GM23338 (cell line): ENCODE results near the gene SNX32. TPM values are rescaled to one million over a fixed set of nuclear protein-coding genes. Genes with fewer than 3 reads are reported as not detected.

Experiments
- ATAC-seq: fragments of 200-7000 bp; cut with Tn5 transposase; 3 replicates; pipeline ENCODE4 v1.9.1; 2020
- DNase-seq: peaks from one replicate; pipeline ENCODE4 v3.0.0-alpha.2; 2015; ENCODE audit warnings: low spot score
- H2AFZ ChIP-seq: fragments of 200-600 bp; sonication (generic); 2 replicates; pipeline ENCODE4 v1.8.0; 2016; ENCODE audit warnings: antibody characterized with exemption, mild to moderate bottlenecking, moderate library complexity
- H3F3A ChIP-seq: fragments of 200-600 bp; sonication (generic); replicated peaks from 2 replicates; pipeline ENCODE4 v1.8.0; 2017; ENCODE audit warnings: antibody characterized with exemption, mixed run types, low read depth
- H3K27ac ChIP-seq: fragments of 200-600 bp; sonication (generic); 2 replicates; pipeline ENCODE4 v1.6.1; 2016; ENCODE audit warnings: low read depth
- H3K27me3 ChIP-seq: fragments of 200-600 bp; sonication (generic); 2 replicates; pipeline ENCODE4 v1.8.0; 2016; ENCODE audit warnings: mild to moderate bottlenecking, mixed run types, moderate library complexity; ENCODE audit not compliant: insufficient read depth
- H3K36me3 ChIP-seq: fragments of 200-600 bp; sonication (generic); 2 replicates; pipeline ENCODE4 v1.8.0; 2016; ENCODE audit warnings: mild to moderate bottlenecking; ENCODE audit not compliant: insufficient read depth
- H3K4me1 ChIP-seq: fragments of 200-600 bp; sonication (generic); 2 replicates; pipeline ENCODE4 v1.8.0; 2016; ENCODE audit warnings: mild to moderate bottlenecking, moderate library complexity; ENCODE audit not compliant: insufficient read depth
- H3K4me2 ChIP-seq: fragments of 200-600 bp; sonication (generic); 2 replicates; pipeline ENCODE4 v1.7.1; 2017; ENCODE audit warnings: mixed run types
- H3K4me3 ChIP-seq: fragments of 200-600 bp; sonication (generic); 2 replicates; pipeline ENCODE4 v1.6.1; 2016; ENCODE audit warnings: mixed run types
- H3K79me2 ChIP-seq: fragments of 200-600 bp; sonication (generic); replicated peaks from 2 replicates; pipeline ENCODE4 v1.8.0; 2017; ENCODE audit warnings: mild to moderate bottlenecking; ENCODE audit not compliant: insufficient read depth
- H3K9me2 ChIP-seq: fragments of 200-600 bp; sonication (generic); 2 replicates; pipeline ENCODE4 v1.8.0; 2017; ENCODE audit not compliant: insufficient read depth
- H4K20me1 ChIP-seq: fragments of 200-600 bp; sonication (generic); replicated peaks from 2 replicates; pipeline ENCODE4 v1.8.0; 2017; ENCODE audit warnings: mild to moderate bottlenecking; ENCODE audit not compliant: insufficient read depth
- H3K27ac Mint-ChIP-seq: 2 replicates; pipeline ENCODE4 v1.8.0; 2020; ENCODE audit warnings: inconsistent platforms, mild to moderate bottlenecking, moderate library complexity, mixed read lengths
- H3K27me3 Mint-ChIP-seq: 3 replicates; pipeline ENCODE4 v1.8.0; 2022; ENCODE audit warnings: low read depth, mild to moderate bottlenecking, moderate library complexity, mixed read lengths, inconsistent platforms; ENCODE audit not compliant: insufficient read depth, poor library complexity
- H3K36me3 Mint-ChIP-seq: 3 replicates; pipeline ENCODE4 v1.8.0; 2021; ENCODE audit warnings: low read depth, mild to moderate bottlenecking, inconsistent platforms, moderate library complexity, mixed read lengths
- H3K4me1 Mint-ChIP-seq: 3 replicates; pipeline ENCODE4 v1.8.0; 2020; ENCODE audit warnings: mild to moderate bottlenecking, inconsistent platforms, mixed read lengths
- H3K4me3 Mint-ChIP-seq: 3 replicates; pipeline ENCODE4 v1.8.0; 2021; ENCODE audit warnings: moderate library complexity, mild to moderate bottlenecking, inconsistent platforms, mixed read lengths
- H3K9me3 Mint-ChIP-seq: 3 replicates; pipeline ENCODE4 v1.8.0; 2020; ENCODE audit warnings: moderate library complexity, mild to moderate bottlenecking, inconsistent platforms, mixed read lengths
- CREB1 ChIP-seq: fragments of 250-450 bp; sonication (Bioruptor Pico); IDR thresholded peaks from 2 replicates; pipeline ENCODE4 v1.5.0; 2020; ENCODE audit warnings: low read depth, mild to moderate bottlenecking, moderate library complexity
- EZH2 ChIP-seq: fragments of 200-600 bp; sonication (generic); IDR thresholded peaks from one replicate; pipeline ENCODE4 v1.8.0; 2017; ENCODE audit warnings: antibody characterized with exemption, mild to moderate bottlenecking, low read depth; ENCODE audit not compliant: unreplicated experiment
- EZH2phosphoT487 ChIP-seq: fragments of 200-600 bp; sonication (generic); IDR thresholded peaks from one replicate; pipeline ENCODE4 v1.8.1; 2018; ENCODE audit warnings: antibody characterized with exemption; ENCODE audit not compliant: unreplicated experiment
- JUNB ChIP-seq: IDR thresholded peaks from one replicate; pipeline ENCODE4 v1.6.1; 2016; ENCODE audit warnings: antibody characterized with exemption; ENCODE audit not compliant: unreplicated experiment
- NANOG ChIP-seq: IDR thresholded peaks from 2 replicates; pipeline ENCODE4 v1.6.1; 2016; ENCODE audit warnings: antibody characterized with exemption, borderline replicate concordance
- POLR2AphosphoS5 ChIP-seq: IDR thresholded peaks from 2 replicates; pipeline ENCODE4 v1.6.1; 2016; ENCODE audit warnings: antibody characterized with exemption, low read depth
- STAT1 ChIP-seq: IDR thresholded peaks from one replicate; pipeline ENCODE4 v1.6.1; 2016; ENCODE audit warnings: antibody characterized with exemption; ENCODE audit not compliant: unreplicated experiment
- ZNF114 ChIP-seq: fragments of 250-450 bp; sonication (Bioruptor Pico); IDR thresholded peaks from 2 replicates; pipeline ENCODE4 v1.5.0; 2020; ENCODE audit warnings: mild to moderate bottlenecking, moderate library complexity
- ZNF331 ChIP-seq: fragments of 250-450 bp; sonication (Bioruptor Pico); IDR thresholded peaks from 2 replicates; pipeline ENCODE4 v1.5.0; 2020; ENCODE audit warnings: low read depth, mild to moderate bottlenecking, moderate library complexity
- polyA plus RNA-seq: library from polyadenylated mRNA; unstranded; fragments of >200 nt; fragmentation: Nextera tagmentation; extraction: Ambion mirVana; gene quantifications from 2 replicates; pipeline ENCODE4 v1.2.1, GENCODE V29; 2016
- total RNA-seq: library from RNA; depleted of rRNA; stranded (reverse); fragments of >200 nt; shearing (Covaris generic); gene quantifications from 2 replicates; pipeline ENCODE4 v1.2.3, GENCODE V29; 2014
- TF ChIP-seq, protein P1 (sequence below), 2 experiments: fragments of 200-600 bp in 1 of 2; sonication (generic) in 1 of 2; conservative IDR thresholded peaks; 2 replicates each; pipeline versions ENCODE4 v1.5.1 to v1.6.1; 2016 to 2017; ENCODE audit warnings: antibody characterized with exemption in 2 of 2, low read depth in 2 of 2, mild to moderate bottlenecking in 2 of 2, moderate library complexity in 1 of 2
- TF ChIP-seq, protein P2 (sequence below): IDR thresholded peaks from one replicate; pipeline ENCODE4 v1.6.1; 2018; ENCODE audit warnings: antibody characterized with exemption; ENCODE audit not compliant: unreplicated experiment
- TF ChIP-seq, protein P3 (sequence below): IDR thresholded peaks from 2 replicates; pipeline ENCODE4 v1.6.1; 2016; ENCODE audit warnings: antibody characterized with exemption
- TF ChIP-seq, protein P4 (sequence below): fragments of 250-450 bp; sonication (Bioruptor Pico); IDR thresholded peaks from 2 replicates; pipeline ENCODE4 v1.5.0; 2020; ENCODE audit warnings: mild to moderate bottlenecking, moderate library complexity

SNX32 gene
- total and polyA plus RNA-seq, 2 experiments from 2014 or later: 0.49 to 1.2 TPM

DNA sequence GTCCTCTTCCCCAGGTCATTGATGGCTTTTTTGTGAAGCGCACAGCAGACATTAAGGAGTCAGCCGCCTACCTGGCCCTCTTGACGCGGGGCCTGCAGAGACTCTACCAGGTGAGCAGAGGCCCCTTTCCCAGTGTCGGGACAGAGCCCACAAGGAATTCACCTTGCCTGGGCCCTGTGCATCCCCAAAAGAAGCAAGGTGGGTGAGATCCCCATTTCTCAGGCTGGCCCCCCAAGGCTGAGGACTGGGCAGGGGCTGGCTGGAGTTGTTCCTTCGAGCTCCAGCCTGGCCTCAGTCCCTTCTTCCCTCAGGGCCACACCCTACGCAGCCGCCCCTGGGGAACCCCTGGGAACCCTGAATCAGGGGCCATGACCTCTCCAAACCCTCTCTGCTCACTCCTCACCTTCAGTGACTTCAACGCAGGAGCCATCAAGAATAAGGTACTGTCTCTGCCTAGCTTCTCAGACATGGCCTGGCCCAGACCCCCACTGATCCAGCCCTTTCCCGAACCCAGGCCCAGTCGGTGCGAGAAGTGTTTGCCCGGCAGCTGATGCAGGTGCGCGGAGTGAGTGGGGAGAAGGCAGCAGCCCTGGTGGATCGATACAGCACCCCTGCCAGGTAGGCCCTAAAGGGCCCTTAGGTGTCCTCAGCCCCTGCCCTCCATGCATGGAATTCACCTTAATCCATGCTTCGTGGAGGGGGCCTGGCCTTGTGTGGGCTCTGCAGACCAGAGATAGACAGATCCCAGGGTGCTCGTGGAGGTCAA lies 31.1 kb downstream of the SNX32 start:
- Histone ChIP-seq H4K20me1 (peaks cover 6% of the 10 kb centered on the region; the same call in 1 of the 2 replicates), H3K36me3 (peaks cover 4% of the 10 kb centered on the region; the same call in 1 of the 2 replicates)
- no peak overlapping the region for H3K4me3 Mint-ChIP-seq

More for the DNA sequence above, 31.1 kb downstream of the SNX32 start:
- Mint-ChIP-seq H3K9me3 (peaks cover 2% of the 10 kb centered on the region; the same call in 2 of the 3 replicates), H3K27me3 (peaks cover 33% of the 10 kb centered on the region), H3K4me1 (peaks cover 16% of the 10 kb centered on the region), H3K27ac (no peak overlapping the region), H3K36me3 (peaks cover 39% of the 10 kb centered on the region)
- ATAC-seq: no peak
- Histone ChIP-seq H2AFZ (no peak overlapping the region), H3K27me3 (peaks cover 13% of the 10 kb centered on the region; the same call in 1 of the 2 replicates), H3K27ac (no peak overlapping the region), H3F3A (peaks cover 27% of the 10 kb centered on the region), H3K9me2 (no peaks in the 10 kb centered on the region), H3K4me1 (peaks cover 8% of the 10 kb centered on the region; the same call in 1 of the 2 replicates), H3K4me2 (no peak overlapping the region), H3K4me3 (no peak overlapping the region), H3K79me2 (peaks cover 11% of the 10 kb centered on the region)
- TF ChIP-seq, protein P1, sequence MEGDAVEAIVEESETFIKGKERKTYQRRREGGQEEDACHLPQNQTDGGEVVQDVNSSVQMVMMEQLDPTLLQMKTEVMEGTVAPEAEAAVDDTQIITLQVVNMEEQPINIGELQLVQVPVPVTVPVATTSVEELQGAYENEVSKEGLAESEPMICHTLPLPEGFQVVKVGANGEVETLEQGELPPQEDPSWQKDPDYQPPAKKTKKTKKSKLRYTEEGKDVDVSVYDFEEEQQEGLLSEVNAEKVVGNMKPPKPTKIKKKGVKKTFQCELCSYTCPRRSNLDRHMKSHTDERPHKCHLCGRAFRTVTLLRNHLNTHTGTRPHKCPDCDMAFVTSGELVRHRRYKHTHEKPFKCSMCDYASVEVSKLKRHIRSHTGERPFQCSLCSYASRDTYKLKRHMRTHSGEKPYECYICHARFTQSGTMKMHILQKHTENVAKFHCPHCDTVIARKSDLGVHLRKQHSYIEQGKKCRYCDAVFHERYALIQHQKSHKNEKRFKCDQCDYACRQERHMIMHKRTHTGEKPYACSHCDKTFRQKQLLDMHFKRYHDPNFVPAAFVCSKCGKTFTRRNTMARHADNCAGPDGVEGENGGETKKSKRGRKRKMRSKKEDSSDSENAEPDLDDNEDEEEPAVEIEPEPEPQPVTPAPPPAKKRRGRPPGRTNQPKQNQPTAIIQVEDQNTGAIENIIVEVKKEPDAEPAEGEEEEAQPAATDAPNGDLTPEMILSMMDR (conservative IDR thresholded peaks at IDR 0.05; ENCODE audit: low read depth in 2 of 2): no peak
- TF ChIP-seq JUNB: no peak
- no peak for TF ChIP-seq EZH2
- TF ChIP-seq ZNF331: no peak
- TF ChIP-seq NANOG: no peak
- TF ChIP-seq, protein P2, sequence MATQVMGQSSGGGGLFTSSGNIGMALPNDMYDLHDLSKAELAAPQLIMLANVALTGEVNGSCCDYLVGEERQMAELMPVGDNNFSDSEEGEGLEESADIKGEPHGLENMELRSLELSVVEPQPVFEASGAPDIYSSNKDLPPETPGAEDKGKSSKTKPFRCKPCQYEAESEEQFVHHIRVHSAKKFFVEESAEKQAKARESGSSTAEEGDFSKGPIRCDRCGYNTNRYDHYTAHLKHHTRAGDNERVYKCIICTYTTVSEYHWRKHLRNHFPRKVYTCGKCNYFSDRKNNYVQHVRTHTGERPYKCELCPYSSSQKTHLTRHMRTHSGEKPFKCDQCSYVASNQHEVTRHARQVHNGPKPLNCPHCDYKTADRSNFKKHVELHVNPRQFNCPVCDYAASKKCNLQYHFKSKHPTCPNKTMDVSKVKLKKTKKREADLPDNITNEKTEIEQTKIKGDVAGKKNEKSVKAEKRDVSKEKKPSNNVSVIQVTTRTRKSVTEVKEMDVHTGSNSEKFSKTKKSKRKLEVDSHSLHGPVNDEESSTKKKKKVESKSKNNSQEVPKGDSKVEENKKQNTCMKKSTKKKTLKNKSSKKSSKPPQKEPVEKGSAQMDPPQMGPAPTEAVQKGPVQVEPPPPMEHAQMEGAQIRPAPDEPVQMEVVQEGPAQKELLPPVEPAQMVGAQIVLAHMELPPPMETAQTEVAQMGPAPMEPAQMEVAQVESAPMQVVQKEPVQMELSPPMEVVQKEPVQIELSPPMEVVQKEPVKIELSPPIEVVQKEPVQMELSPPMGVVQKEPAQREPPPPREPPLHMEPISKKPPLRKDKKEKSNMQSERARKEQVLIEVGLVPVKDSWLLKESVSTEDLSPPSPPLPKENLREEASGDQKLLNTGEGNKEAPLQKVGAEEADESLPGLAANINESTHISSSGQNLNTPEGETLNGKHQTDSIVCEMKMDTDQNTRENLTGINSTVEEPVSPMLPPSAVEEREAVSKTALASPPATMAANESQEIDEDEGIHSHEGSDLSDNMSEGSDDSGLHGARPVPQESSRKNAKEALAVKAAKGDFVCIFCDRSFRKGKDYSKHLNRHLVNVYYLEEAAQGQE: no peak
- TF ChIP-seq, protein P3, sequence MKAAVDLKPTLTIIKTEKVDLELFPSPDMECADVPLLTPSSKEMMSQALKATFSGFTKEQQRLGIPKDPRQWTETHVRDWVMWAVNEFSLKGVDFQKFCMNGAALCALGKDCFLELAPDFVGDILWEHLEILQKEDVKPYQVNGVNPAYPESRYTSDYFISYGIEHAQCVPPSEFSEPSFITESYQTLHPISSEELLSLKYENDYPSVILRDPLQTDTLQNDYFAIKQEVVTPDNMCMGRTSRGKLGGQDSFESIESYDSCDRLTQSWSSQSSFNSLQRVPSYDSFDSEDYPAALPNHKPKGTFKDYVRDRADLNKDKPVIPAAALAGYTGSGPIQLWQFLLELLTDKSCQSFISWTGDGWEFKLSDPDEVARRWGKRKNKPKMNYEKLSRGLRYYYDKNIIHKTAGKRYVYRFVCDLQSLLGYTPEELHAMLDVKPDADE: no peak
- TF ChIP-seq, protein P4, sequence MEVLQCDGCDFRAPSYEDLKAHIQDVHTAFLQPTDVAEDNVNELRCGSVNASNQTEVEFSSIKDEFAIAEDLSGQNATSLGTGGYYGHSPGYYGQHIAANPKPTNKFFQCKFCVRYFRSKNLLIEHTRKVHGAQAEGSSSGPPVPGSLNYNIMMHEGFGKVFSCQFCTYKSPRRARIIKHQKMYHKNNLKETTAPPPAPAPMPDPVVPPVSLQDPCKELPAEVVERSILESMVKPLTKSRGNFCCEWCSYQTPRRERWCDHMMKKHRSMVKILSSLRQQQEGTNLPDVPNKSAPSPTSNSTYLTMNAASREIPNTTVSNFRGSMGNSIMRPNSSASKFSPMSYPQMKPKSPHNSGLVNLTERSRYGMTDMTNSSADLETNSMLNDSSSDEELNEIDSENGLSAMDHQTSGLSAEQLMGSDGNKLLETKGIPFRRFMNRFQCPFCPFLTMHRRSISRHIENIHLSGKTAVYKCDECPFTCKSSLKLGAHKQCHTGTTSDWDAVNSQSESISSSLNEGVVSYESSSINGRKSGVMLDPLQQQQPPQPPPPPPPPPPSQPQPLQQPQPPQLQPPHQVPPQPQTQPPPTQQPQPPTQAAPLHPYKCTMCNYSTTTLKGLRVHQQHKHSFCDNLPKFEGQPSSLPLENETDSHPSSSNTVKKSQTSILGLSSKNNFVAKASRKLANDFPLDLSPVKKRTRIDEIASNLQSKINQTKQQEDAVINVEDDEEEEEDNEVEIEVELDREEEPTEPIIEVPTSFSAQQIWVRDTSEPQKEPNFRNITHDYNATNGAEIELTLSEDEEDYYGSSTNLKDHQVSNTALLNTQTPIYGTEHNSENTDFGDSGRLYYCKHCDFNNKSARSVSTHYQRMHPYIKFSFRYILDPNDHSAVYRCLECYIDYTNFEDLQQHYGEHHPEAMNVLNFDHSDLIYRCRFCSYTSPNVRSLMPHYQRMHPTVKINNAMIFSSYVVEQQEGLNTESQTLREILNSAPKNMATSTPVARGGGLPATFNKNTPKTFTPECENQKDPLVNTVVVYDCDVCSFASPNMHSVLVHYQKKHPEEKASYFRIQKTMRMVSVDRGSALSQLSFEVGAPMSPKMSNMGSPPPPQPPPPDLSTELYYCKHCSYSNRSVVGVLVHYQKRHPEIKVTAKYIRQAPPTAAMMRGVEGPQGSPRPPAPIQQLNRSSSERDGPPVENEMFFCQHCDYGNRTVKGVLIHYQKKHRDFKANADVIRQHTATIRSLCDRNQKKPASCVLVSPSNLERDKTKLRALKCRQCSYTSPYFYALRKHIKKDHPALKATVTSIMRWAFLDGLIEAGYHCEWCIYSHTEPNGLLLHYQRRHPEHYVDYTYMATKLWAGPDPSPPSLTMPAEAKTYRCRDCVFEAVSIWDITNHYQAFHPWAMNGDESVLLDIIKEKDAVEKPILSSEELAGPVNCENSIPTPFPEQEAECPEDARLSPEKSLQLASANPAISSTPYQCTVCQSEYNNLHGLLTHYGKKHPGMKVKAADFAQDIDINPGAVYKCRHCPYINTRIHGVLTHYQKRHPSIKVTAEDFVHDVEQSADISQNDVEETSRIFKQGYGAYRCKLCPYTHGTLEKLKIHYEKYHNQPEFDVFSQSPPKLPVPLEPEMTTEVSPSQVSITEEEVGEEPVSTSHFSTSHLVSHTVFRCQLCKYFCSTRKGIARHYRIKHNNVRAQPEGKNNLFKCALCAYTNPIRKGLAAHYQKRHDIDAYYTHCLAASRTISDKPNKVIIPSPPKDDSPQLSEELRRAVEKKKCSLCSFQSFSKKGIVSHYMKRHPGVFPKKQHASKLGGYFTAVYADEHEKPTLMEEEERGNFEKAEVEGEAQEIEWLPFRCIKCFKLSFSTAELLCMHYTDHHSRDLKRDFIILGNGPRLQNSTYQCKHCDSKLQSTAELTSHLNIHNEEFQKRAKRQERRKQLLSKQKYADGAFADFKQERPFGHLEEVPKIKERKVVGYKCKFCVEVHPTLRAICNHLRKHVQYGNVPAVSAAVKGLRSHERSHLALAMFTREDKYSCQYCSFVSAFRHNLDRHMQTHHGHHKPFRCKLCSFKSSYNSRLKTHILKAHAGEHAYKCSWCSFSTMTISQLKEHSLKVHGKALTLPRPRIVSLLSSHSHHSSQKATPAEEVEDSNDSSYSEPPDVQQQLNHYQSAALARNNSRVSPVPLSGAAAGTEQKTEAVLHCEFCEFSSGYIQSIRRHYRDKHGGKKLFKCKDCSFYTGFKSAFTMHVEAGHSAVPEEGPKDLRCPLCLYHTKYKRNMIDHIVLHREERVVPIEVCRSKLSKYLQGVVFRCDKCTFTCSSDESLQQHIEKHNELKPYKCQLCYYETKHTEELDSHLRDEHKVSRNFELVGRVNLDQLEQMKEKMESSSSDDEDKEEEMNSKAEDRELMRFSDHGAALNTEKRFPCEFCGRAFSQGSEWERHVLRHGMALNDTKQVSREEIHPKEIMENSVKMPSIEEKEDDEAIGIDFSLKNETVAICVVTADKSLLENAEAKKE (CRISPR knock-in tag): no peak
- TF ChIP-seq EZH2phosphoT487: no peak
- no peak for TF ChIP-seq CREB1 (CRISPR knock-in tag)
- TF ChIP-seq STAT1: no peak
- TF ChIP-seq POLR2AphosphoS5: no peak
- no peak for TF ChIP-seq ZNF114 (CRISPR knock-in tag)
- DNase-seq: no peak
